MM.1S (cell line): ENCODE data around the gene KCND3.

Experiments used
- DNase-seq: peaks from one replicate; pipeline ENCODE4 v3.0.0-alpha.2; 2015
- H2AFZ ChIP-seq: fragments of 300-600 bp; sonication (generic); 2 replicates; pipeline ENCODE4 v1.6.0; 2016; ENCODE audit warnings: antibody characterized with exemption, low read length
- H3F3A ChIP-seq: fragments of 300-600 bp; sonication (generic); 2 replicates; pipeline ENCODE4 v1.6.1; 2016; ENCODE audit warnings: mild to moderate bottlenecking, antibody characterized with exemption, low read length, moderate library complexity, mixed read lengths; ENCODE audit not compliant: insufficient read depth
- H3K27ac ChIP-seq: fragments of 300-600 bp; sonication (generic); 2 replicates; pipeline ENCODE4 v1.5.1; 2016; ENCODE audit warnings: mild to moderate bottlenecking, low read length
- H3K27me3 ChIP-seq: fragments of 300-600 bp; sonication (generic); replicated peaks from 2 replicates; pipeline ENCODE4 v1.6.0; 2016; ENCODE audit warnings: low read length; ENCODE audit not compliant: insufficient read depth
- H3K36me3 ChIP-seq: fragments of 300-600 bp; sonication (generic); replicated peaks from 2 replicates; pipeline ENCODE4 v1.6.1; 2016; ENCODE audit warnings: mild to moderate bottlenecking, low read length, mixed read lengths; ENCODE audit not compliant: insufficient read depth
- H3K4me1 ChIP-seq: fragments of 300-600 bp; sonication (generic); 2 replicates; pipeline ENCODE4 v1.6.1; 2016; ENCODE audit warnings: low read length, mixed read lengths
- H3K4me2 ChIP-seq: fragments of 300-600 bp; sonication (generic); 2 replicates; pipeline ENCODE4 v1.6.0; 2016; ENCODE audit warnings: low read depth, low read length
- H3K4me3 ChIP-seq: fragments of 300-600 bp; sonication (generic); 2 replicates; pipeline ENCODE4 v1.5.1; 2016; ENCODE audit warnings: low read length, mixed read lengths
- H3K79me2 ChIP-seq: fragments of 300-600 bp; sonication (generic); 2 replicates; pipeline ENCODE4 v1.6.1; 2016; ENCODE audit warnings: mixed run types, low read length, mixed read lengths
- H3K9ac ChIP-seq: fragments of 300-600 bp; sonication (generic); 2 replicates; pipeline ENCODE4 v1.6.1; 2016; ENCODE audit warnings: low read length, mixed read lengths
- H3K9me2 ChIP-seq: fragments of 300-600 bp; sonication (generic); replicated peaks from 2 replicates; pipeline ENCODE4 v1.6.1; 2016; ENCODE audit warnings: mild to moderate bottlenecking, low read length, mixed read lengths; ENCODE audit not compliant: insufficient read depth
- H3K9me3 ChIP-seq: fragments of 300-600 bp; sonication (generic); replicated peaks from 2 replicates; pipeline ENCODE4 v1.6.1; 2016; ENCODE audit warnings: mild to moderate bottlenecking, low read length, mixed read lengths; ENCODE audit not compliant: insufficient read depth
- H4K20me1 ChIP-seq: fragments of 300-600 bp; sonication (generic); 2 replicates; pipeline ENCODE4 v1.6.1; 2016; ENCODE audit warnings: mild to moderate bottlenecking, low read length, moderate library complexity, mixed read lengths; ENCODE audit not compliant: insufficient read depth
- EZH2 ChIP-seq: fragments of 300-600 bp; sonication (generic); optimal IDR thresholded peaks from 2 replicates; pipeline ENCODE3; 2017; ENCODE audit warnings: low read depth, mild to moderate bottlenecking, antibody characterized with exemption, low read length, mixed read lengths
- EZH2phosphoT487 ChIP-seq: fragments of 300-600 bp; sonication (generic); IDR thresholded peaks from 2 replicates; pipeline ENCODE4 v1.6.1; 2018; ENCODE audit warnings: antibody characterized with exemption, low read length
- TF ChIP-seq, protein P1 (sequence below): fragments of 300-600 bp; sonication (generic); IDR thresholded peaks from 2 replicates; pipeline ENCODE4 v1.5.1; 2016; ENCODE audit warnings: antibody characterized with exemption, low read length, mixed read lengths

KCND3 gene

DNA sequence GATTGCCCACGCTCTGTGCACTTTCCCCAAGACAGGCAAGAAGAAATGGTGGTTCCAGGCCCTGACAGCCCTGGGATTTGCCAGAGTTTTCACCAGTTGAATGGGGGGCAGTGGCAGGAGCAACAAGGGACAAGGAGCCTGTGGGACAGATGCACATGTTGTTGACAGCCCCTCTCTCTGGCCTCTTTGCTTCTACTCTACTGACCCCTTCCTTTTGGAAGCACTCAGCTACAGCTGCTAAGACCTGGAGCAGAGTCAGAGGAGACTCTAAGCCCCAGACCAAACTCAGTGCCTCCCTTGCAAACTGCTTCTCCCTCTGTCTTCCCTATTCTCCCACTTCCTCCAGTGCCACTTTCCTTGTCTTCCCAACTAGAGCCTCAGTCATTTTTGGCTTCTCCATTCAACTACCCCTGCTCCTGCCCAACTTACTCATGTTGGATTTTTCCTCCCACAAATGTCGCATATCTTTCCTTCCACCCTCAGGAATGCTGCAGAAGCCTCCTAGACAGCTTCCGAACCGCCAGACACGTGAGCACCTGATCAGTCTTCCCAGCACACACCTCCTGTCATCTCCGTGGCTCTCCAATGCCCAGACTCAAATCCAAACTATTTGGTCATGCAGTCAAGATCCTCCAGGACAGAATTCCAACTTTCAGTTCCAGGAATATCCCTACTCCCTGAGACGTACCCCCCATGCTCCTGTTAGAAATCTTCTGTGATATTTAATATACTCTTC is 259.4 kb downstream of the KCND3 start:
- Histone ChIP-seq H3K4me3 (no peak overlapping the region), H3K9ac (no peak overlapping the region), H3K9me3 (no peaks in the 10 kb centered on the region), H3F3A (no peaks in the 10 kb centered on the region), H3K27ac (no peak overlapping the region), H3K79me2 (no peaks in the 10 kb centered on the region), H3K9me2 (no peaks in the 10 kb centered on the region), H3K4me2 (no peak overlapping the region), H3K4me1 (no peaks in the 10 kb centered on the region), H3K36me3 (no peaks in the 10 kb centered on the region), H2AFZ (no peak overlapping the region), H4K20me1 (no peaks in the 10 kb centered on the region), H3K27me3 (no peaks in the 10 kb centered on the region)
- TF ChIP-seq EZH2phosphoT487: no peak
- TF ChIP-seq, protein P1, sequence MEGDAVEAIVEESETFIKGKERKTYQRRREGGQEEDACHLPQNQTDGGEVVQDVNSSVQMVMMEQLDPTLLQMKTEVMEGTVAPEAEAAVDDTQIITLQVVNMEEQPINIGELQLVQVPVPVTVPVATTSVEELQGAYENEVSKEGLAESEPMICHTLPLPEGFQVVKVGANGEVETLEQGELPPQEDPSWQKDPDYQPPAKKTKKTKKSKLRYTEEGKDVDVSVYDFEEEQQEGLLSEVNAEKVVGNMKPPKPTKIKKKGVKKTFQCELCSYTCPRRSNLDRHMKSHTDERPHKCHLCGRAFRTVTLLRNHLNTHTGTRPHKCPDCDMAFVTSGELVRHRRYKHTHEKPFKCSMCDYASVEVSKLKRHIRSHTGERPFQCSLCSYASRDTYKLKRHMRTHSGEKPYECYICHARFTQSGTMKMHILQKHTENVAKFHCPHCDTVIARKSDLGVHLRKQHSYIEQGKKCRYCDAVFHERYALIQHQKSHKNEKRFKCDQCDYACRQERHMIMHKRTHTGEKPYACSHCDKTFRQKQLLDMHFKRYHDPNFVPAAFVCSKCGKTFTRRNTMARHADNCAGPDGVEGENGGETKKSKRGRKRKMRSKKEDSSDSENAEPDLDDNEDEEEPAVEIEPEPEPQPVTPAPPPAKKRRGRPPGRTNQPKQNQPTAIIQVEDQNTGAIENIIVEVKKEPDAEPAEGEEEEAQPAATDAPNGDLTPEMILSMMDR: no peak
- no peak for TF ChIP-seq EZH2
- no peak for DNase-seq

DNA sequence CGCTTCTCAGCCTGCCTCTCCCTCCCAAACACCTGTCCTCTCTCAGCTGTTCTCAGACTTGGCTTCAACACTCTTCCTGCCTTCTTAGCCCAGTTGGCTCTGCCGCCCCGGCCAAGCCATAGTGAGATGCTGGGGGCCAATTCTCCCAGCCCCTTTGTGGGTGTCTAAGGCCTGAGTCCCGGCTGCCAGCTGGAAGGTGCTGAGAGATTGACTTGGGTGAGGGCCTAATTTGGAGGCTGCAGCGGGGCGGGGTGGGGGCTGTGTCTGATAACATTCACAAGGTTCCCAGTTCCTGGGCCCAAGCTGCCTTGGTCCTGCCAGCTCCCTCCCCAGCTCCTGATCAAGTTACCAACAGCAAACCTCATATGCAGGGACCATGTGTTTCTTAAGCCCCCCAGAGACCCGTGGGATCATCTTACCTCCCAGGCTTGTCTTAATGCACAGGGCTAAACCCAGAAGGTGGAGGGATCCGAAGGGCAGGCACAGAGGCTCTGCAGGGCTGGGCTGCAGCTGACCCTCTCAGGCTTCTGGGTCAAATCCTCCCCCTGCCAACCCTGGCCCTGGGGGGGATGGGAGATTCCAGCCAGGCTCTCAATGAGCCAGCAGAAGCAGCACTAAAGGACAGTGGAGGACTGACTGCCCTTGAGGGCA is 260.1 kb downstream of the KCND3 start:
- no peaks in the 10 kb centered on the region for H3K4me1 ChIP-seq
- no peaks in the 10 kb centered on the region for H3K9me2 ChIP-seq
- H3K9me3 ChIP-seq: no peaks in the 10 kb centered on the region
- no peak overlapping the region for H3K27ac ChIP-seq
- H3K27me3 ChIP-seq: no peaks in the 10 kb centered on the region
- H3K79me2 ChIP-seq: no peaks in the 10 kb centered on the region
- H3K9ac ChIP-seq: no peak overlapping the region
- TF ChIP-seq, protein P1: no peak
- TF ChIP-seq EZH2: no peak
- TF ChIP-seq EZH2phosphoT487: no peak
- no peaks in the 10 kb centered on the region for H3F3A ChIP-seq
- no peaks in the 10 kb centered on the region for H3K36me3 ChIP-seq
- no peak overlapping the region for H3K4me2 ChIP-seq
- DNase-seq: no peak
- H3K4me3 ChIP-seq: no peak overlapping the region
- H2AFZ ChIP-seq: no peak overlapping the region
- H4K20me1 ChIP-seq: no peaks in the 10 kb centered on the region

DNA sequence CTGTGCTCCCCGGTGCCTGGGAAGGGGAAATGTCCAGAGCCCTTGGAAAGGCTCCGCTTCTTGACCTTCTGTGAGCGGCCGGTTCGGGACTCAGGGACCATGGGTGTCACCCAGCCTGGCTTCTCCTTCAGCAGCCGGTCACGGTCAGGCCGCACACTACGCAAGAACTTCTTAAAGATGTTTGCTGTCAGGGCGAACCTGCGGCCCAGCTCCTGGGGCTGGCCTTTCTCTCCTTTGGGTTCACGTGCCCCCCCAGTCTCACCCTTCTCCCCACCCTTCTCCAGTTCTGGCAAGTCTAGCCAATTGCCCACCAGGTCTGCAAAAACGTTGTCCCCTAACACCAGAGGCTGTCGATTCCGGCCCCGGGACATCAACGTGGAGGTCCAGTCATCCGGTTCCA is 262.4 kb downstream of the KCND3 start:
- H3K9ac ChIP-seq: no peak overlapping the region
- no peaks in the 10 kb centered on the region for H3K27me3 ChIP-seq
- TF ChIP-seq EZH2: no peak
- TF ChIP-seq, protein P1: no peak
- peaks cover 4% of the 10 kb centered on the region; the same call in 1 of the 2 replicates for H3F3A ChIP-seq
- no peaks in the 10 kb centered on the region for H3K36me3 ChIP-seq
- no peaks in the 10 kb centered on the region for H3K79me2 ChIP-seq
- no peaks in the 10 kb centered on the region for H3K9me3 ChIP-seq
- H4K20me1 ChIP-seq: no peaks in the 10 kb centered on the region
- H2AFZ ChIP-seq: no peak overlapping the region
- H3K27ac ChIP-seq: no peak overlapping the region
- no peak overlapping the region for H3K4me3 ChIP-seq
- no peaks in the 10 kb centered on the region for H3K9me2 ChIP-seq
- H3K4me1 ChIP-seq: peaks cover 7% of the 10 kb centered on the region
- DNase-seq: no peak
- H3K4me2 ChIP-seq: no peak overlapping the region
